ENCODE data around the gene DNAJA1.

DNA sequence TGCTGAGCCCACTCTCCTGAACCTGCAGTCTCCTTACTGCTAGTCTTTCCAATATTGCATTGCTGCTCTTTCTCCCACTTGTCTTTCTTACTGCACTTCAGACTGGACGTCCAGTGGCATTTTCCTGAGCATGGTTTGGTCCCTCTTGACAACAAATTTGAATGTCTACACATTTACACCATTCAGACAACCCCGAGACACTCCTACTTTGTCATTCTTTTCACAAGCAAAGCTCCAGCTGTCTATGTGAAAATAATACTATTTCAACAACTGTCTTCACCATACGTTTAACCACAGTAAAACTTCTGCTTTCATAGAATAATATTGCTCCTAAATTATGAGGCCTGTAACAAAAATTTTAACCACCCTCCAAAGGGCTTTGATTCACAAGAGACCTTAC lies 13.2 kb upstream of the DNAJA1 start:
- TF ChIP-seq, protein P1, sequence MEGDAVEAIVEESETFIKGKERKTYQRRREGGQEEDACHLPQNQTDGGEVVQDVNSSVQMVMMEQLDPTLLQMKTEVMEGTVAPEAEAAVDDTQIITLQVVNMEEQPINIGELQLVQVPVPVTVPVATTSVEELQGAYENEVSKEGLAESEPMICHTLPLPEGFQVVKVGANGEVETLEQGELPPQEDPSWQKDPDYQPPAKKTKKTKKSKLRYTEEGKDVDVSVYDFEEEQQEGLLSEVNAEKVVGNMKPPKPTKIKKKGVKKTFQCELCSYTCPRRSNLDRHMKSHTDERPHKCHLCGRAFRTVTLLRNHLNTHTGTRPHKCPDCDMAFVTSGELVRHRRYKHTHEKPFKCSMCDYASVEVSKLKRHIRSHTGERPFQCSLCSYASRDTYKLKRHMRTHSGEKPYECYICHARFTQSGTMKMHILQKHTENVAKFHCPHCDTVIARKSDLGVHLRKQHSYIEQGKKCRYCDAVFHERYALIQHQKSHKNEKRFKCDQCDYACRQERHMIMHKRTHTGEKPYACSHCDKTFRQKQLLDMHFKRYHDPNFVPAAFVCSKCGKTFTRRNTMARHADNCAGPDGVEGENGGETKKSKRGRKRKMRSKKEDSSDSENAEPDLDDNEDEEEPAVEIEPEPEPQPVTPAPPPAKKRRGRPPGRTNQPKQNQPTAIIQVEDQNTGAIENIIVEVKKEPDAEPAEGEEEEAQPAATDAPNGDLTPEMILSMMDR (conservative IDR thresholded peaks at IDR 0.05; ENCODE audit: low read length): no peak
- TF ChIP-seq EZH2phosphoT487 (IDR thresholded peaks at IDR 0.05; ENCODE audit: borderline replicate concordance): no peak

Data from Loucy (cell line).